HepG2 (cell line): ENCODE measurements around the gene BCL2L1. TPM values are rescaled to one million over a fixed set of nuclear protein-coding genes. Genes with fewer than 3 reads are reported as not detected.
A peak's percentile ranks its signal among the peaks of the same experiment; 100 is the strongest.

Source experiments
- ATF5 ChIP-seq: sonication (generic); formaldehyde crosslinking; IDR thresholded peaks from 2 replicates; pipeline ENCODE4 v1.4.0; 2020; ENCODE audit warnings: mild to moderate bottlenecking, low read depth, missing genetic modification reagents
- CSRNP1 ChIP-seq: sonication (generic); formaldehyde crosslinking; IDR thresholded peaks from 2 replicates; pipeline ENCODE4 v1.8.1; 2023; ENCODE audit warnings: mild to moderate bottlenecking, missing genetic modification reagents
- EEA1 ChIP-seq: sonication (generic); formaldehyde crosslinking; IDR thresholded peaks from 2 replicates; pipeline ENCODE4 v1.5.1; 2020; ENCODE audit warnings: mild to moderate bottlenecking, missing genetic modification reagents, borderline replicate concordance
- FOXO4 ChIP-seq: sonication (generic); formaldehyde crosslinking; conservative IDR thresholded peaks from 2 replicates; pipeline ENCODE4 v1.8.1; 2023; ENCODE audit warnings: missing genetic modification reagents
- FOXP1 ChIP-seq, 2 experiments: fragments of 450-650 bp in 1 of 2; IDR thresholded peaks; 2 replicates each; pipeline ENCODE4 v1.6.1; 2017 to 2018; ENCODE audit warnings: antibody characterized with exemption in 1 of 2
- HIC2 ChIP-seq: sonication (generic); formaldehyde crosslinking; IDR thresholded peaks from 2 replicates; pipeline ENCODE4 v1.9.0; 2022; ENCODE audit warnings: low read depth, missing genetic modification reagents
- MEIS2 ChIP-seq: sonication (generic); formaldehyde crosslinking; IDR thresholded peaks from 2 replicates; pipeline ENCODE4 v1.9.0; 2021; ENCODE audit warnings: mild to moderate bottlenecking, missing genetic modification reagents
- NCOR1 ChIP-seq: fragments of 200-600 bp; sonication (generic); IDR thresholded peaks from 2 replicates; pipeline ENCODE4 v1.7.0; 2017; ENCODE audit warnings: antibody characterized with exemption, low read length, borderline replicate concordance
- NFE2L1 ChIP-seq: sonication (generic); formaldehyde crosslinking; IDR thresholded peaks from 2 replicates; pipeline ENCODE4 v1.4.0; 2020; ENCODE audit warnings: missing genetic modification reagents, mild to moderate bottlenecking, borderline replicate concordance
- NKX3-1 ChIP-seq: sonication (generic); formaldehyde crosslinking; IDR thresholded peaks from 2 replicates; pipeline ENCODE4 v1.5.0; 2020; ENCODE audit warnings: missing genetic modification reagents
- PHB2 ChIP-seq: fragments of 450-650 bp; IDR thresholded peaks from 2 replicates; pipeline ENCODE4 v1.6.1; 2018; ENCODE audit not compliant: partially characterized antibody
- POGZ ChIP-seq: sonication (generic); formaldehyde crosslinking; IDR thresholded peaks from 2 replicates; pipeline ENCODE4 v1.4.0; 2020; ENCODE audit warnings: mild to moderate bottlenecking, missing genetic modification reagents
- RAD21 ChIP-seq: fragments of 450-650 bp; formaldehyde crosslinking; IDR thresholded peaks from 2 replicates; pipeline ENCODE4 v1.5.0; 2020; ENCODE audit warnings: mild to moderate bottlenecking
- RARG ChIP-seq: sonication (generic); formaldehyde crosslinking; IDR thresholded peaks from 2 replicates; pipeline ENCODE4 v1.4.0; 2020; ENCODE audit warnings: low read depth, mild to moderate bottlenecking, missing genetic modification reagents
- REPIN1 ChIP-seq: sonication (generic); formaldehyde crosslinking; IDR thresholded peaks from 2 replicates; pipeline ENCODE4 v1.8.0; 2022; ENCODE audit warnings: missing genetic modification reagents, low read depth, mild to moderate bottlenecking, borderline replicate concordance
- RFXAP ChIP-seq: sonication (generic); formaldehyde crosslinking; IDR thresholded peaks from 2 replicates; pipeline ENCODE4 v1.4.0; 2020; ENCODE audit warnings: missing genetic modification reagents, borderline replicate concordance
- THAP9 ChIP-seq: sonication (generic); formaldehyde crosslinking; IDR thresholded peaks from 2 replicates; pipeline ENCODE4; 2020; ENCODE audit warnings: missing genetic modification reagents, mild to moderate bottlenecking, borderline replicate concordance
- ZFP37 ChIP-seq: sonication (generic); formaldehyde crosslinking; IDR thresholded peaks from 2 replicates; pipeline ENCODE4 v1.4.0; 2020; ENCODE audit warnings: missing genetic modification reagents, borderline replicate concordance
- ZKSCAN1 ChIP-seq: fragments of 150-350 bp; IDR thresholded peaks from 2 replicates; pipeline ENCODE4 v1.6.1; 2014; ENCODE audit warnings: low read length
- ZNF263 ChIP-seq: sonication (generic); formaldehyde crosslinking; IDR thresholded peaks from 2 replicates; pipeline ENCODE4 v1.4.0; 2020; ENCODE audit warnings: missing genetic modification reagents
- polyA plus RNA-seq, 8 experiments: library from polyadenylated mRNA; depleted of rRNA in 3 of 8; stranded (reverse) in 7 of 8; unstranded in 1 of 8; fragments of >200 nt; fragmentation: Illumina TruSeq in 4 of 8; extraction: Trizol in 4 of 8; gene quantifications; 2 replicates each; pipeline versions ENCODE4 v1.2.1 to v1.2.3, GENCODE V29; 2011 to 2016; ENCODE audit warnings: low read depth in 4 of 8, missing spikeins in 1 of 8, mixed read lengths in 1 of 8; ENCODE audit not compliant: insufficient read depth in 1 of 8
- total RNA-seq, 5 experiments: library from RNA; depleted of rRNA; stranded (reverse); fragments of >200 nt; fragmentation: Illumina TruSeq; extraction: Trizol; gene quantifications; 2 replicates each; pipeline ENCODE4 v1.2.3, GENCODE V29; 2016; ENCODE audit warnings: low read depth in 1 of 5

Gene BCL2L1
- total and polyA plus RNA-seq, 2 of the 13 experiments (the other 11 are each of a cell fraction or from before 2014, with no cell fraction given), result 164 to 258 TPM

GRCh38 chr20:31704225-31705119, 18.2 kb downstream of the BCL2L1 start (continued):
- TF ChIP-seq RAD21 (CRISPR knock-in tag) (peak; percentile 43), POGZ (peak; percentile 95), NCOR1 (peak; percentile 100), FOXO4 (CRISPR knock-in tag) (peak; percentile 89; the same call in 1 of the 2 replicates), FOXP1 (IDR thresholded peaks at IDR 0.05) (peak; percentile 86), FOXP1 (CRISPR knock-in tag; IDR thresholded peaks at IDR 0.05) (peak; percentile 99), ATF5 (no peak), NKX3-1 (peak; percentile 98), MEIS2 (peak; percentile 98), REPIN1 (CRISPR knock-in tag) (peak; percentile 100), THAP9 (CRISPR knock-in tag) (peak; percentile 58; the same call in 1 of the 2 replicates), HIC2 (CRISPR knock-in tag) (peak; percentile 89; the same call in 1 of the 2 replicates), NFE2L1 (CRISPR knock-in tag) (no peak), ZFP37 (CRISPR knock-in tag) (peak; percentile 93), CSRNP1 (CRISPR knock-in tag) (peak; percentile 94), ZKSCAN1 (no peak), RARG (0 out of 2 replicates have a peak, but pooled peaks have one; percentile 85), ZNF263 (peak; percentile 82), EEA1 (CRISPR knock-in tag) (no peak), PHB2 (no peak), RFXAP (CRISPR knock-in tag) (peak; percentile 98)
